ENCODE results near the gene HIRA. TPM values are rescaled to one million over a fixed set of nuclear protein-coding genes. Genes with fewer than 3 reads are reported as not detected.
"Not testable (repeated sequence)": the region's sequence is repeated elsewhere in the genome, so short reads cannot be mapped to it uniquely, and the experiment has no call there.

HIRA gene
- total and polyA plus RNA-seq, 9 of the 15 experiments (the other 6 are each of a cell fraction or from before 2014, with no cell fraction given) = 0.96 to 132 (median 58.4) TPM

DNA sequence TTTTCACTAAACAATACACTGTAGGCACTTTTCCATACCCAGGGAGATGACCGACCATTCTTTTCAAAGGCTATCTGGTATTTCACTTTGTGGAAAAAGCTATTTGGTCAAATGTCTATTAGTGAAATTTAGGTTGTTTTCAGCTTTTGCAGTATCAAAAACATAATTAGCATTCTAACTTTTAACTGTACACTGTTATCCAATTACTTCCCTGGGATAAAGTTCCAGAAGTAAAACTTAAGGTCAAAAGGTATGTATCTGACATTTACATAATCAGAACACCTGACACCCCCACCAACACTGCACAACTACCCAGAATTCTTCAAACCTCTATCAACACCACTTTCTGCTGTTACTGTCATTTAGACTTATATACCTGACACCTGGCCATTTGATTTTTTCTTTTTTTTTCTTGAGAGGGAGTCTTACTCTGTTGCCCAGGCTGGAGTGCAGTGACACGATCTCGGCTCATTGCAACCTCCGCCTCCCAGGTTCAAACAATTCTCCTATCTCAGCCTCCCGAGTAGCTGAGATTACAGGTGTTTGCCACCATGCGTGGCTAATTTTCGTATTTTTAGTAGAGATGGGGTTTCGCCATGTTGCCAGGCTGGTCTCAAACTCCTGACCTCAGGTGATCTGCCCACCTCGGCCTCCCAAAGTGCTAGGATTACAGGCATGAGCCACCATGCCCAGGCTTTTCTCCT is 13.9 kb upstream of the HIRA start:
- intact Hi-C loops (cut with micrococcal nuclease) = loop anchor here (10.0 kb wide), 1 partner anchor 179 kb away; no protein-coding TSS in a partner anchor
- POLR2A ChIA-PET = interaction anchor here (0.6 to 11.7 kb wide), 25 partner anchors 10 to 684 kb away, joined by 3 to 284 read pairs (median 5); partner anchors contain the start of genes CDC45, HIRA, MRPL40 and UFD1
- H3K36me3 ChIP-seq (ENCODE audit: control insufficient read depth, insufficient read depth, low read length) = peaks cover 83% of the 10 kb centered on the region
- BruUV-seq (replicated peaks); H3K9me1 ChIP-seq (ENCODE audit: control insufficient read depth, insufficient read depth, low read length); CTCF ChIA-PET (ENCODE audit: low intra/inter-chr PET ratio); in situ Hi-C loops (cut with MboI); H3K9ac ChIP-seq (ENCODE audit: insufficient read depth in 1 of 2, low read depth in 2 of 2, low read length in 2 of 2); DNase-seq (ENCODE audit: extremely low read depth in 1 of 4, low spot score in 3 of 4); H3K27ac ChIP-seq (ENCODE audit: extremely low read depth, low read depth, low read length); H3K4me3 ChIP-seq; H2AFZ ChIP-seq (ENCODE audit: low read depth, low read length); H3K27me3 ChIP-seq (ENCODE audit: control insufficient read depth in 2 of 2, insufficient read depth in 2 of 2, low read length in 2 of 2); ATAC-seq; H3K4me2 ChIP-seq (ENCODE audit: insufficient read depth, low read length); FAIRE-seq; H3K9me3 ChIP-seq (replicated peaks; ENCODE audit: control insufficient read depth, insufficient read depth, low read depth, low read length): not testable (repeated sequence)
- H3K4me1 ChIP-seq (replicated peaks in 1 of 2; ENCODE audit: control insufficient read depth in 2 of 2, insufficient read depth in 2 of 2, low read length in 2 of 2) = peaks cover 27 to 38% of the 10 kb centered on the region in 2 experiments
- H3K79me2 ChIP-seq (ENCODE audit: control insufficient read depth, insufficient read depth, low read length) = peaks cover 75% of the 10 kb centered on the region
- 87% methylated on average over 9 of the region's 9 CpGs for WGBS (ENCODE audit: insufficient coverage, low coverage, missing lambda C conversion rate)
- peaks cover 28% of the 10 kb centered on the region for H4K20me1 ChIP-seq (replicated peaks; ENCODE audit: control insufficient read depth, insufficient read depth, low read length)
- TF ChIP-seq POLR2H (tag; IDR thresholded peaks at IDR 0.05; ENCODE audit: low read depth) = peak; percentile 29; the same call in 1 of the 2 replicates
- TF ChIP-seq, protein P1, sequence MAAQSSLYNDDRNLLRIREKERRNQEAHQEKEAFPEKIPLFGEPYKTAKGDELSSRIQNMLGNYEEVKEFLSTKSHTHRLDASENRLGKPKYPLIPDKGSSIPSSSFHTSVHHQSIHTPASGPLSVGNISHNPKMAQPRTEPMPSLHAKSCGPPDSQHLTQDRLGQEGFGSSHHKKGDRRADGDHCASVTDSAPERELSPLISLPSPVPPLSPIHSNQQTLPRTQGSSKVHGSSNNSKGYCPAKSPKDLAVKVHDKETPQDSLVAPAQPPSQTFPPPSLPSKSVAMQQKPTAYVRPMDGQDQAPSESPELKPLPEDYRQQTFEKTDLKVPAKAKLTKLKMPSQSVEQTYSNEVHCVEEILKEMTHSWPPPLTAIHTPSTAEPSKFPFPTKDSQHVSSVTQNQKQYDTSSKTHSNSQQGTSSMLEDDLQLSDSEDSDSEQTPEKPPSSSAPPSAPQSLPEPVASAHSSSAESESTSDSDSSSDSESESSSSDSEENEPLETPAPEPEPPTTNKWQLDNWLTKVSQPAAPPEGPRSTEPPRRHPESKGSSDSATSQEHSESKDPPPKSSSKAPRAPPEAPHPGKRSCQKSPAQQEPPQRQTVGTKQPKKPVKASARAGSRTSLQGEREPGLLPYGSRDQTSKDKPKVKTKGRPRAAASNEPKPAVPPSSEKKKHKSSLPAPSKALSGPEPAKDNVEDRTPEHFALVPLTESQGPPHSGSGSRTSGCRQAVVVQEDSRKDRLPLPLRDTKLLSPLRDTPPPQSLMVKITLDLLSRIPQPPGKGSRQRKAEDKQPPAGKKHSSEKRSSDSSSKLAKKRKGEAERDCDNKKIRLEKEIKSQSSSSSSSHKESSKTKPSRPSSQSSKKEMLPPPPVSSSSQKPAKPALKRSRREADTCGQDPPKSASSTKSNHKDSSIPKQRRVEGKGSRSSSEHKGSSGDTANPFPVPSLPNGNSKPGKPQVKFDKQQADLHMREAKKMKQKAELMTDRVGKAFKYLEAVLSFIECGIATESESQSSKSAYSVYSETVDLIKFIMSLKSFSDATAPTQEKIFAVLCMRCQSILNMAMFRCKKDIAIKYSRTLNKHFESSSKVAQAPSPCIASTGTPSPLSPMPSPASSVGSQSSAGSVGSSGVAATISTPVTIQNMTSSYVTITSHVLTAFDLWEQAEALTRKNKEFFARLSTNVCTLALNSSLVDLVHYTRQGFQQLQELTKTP (IDR thresholded peaks at IDR 0.05; ENCODE audit: low read depth in 1 of 2, partially characterized antibody in 2 of 2) = peak in 1 of 2 experiments; percentile 21
- TF ChIP-seq, protein P2, sequence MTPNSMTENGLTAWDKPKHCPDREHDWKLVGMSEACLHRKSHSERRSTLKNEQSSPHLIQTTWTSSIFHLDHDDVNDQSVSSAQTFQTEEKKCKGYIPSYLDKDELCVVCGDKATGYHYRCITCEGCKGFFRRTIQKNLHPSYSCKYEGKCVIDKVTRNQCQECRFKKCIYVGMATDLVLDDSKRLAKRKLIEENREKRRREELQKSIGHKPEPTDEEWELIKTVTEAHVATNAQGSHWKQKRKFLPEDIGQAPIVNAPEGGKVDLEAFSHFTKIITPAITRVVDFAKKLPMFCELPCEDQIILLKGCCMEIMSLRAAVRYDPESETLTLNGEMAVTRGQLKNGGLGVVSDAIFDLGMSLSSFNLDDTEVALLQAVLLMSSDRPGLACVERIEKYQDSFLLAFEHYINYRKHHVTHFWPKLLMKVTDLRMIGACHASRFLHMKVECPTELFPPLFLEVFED (CRISPR knock-in tag; conservative IDR thresholded peaks at IDR 0.05) = peak; percentile 72; the same call in 1 of the 2 replicates
- TF ChIP-seq, protein P3, sequence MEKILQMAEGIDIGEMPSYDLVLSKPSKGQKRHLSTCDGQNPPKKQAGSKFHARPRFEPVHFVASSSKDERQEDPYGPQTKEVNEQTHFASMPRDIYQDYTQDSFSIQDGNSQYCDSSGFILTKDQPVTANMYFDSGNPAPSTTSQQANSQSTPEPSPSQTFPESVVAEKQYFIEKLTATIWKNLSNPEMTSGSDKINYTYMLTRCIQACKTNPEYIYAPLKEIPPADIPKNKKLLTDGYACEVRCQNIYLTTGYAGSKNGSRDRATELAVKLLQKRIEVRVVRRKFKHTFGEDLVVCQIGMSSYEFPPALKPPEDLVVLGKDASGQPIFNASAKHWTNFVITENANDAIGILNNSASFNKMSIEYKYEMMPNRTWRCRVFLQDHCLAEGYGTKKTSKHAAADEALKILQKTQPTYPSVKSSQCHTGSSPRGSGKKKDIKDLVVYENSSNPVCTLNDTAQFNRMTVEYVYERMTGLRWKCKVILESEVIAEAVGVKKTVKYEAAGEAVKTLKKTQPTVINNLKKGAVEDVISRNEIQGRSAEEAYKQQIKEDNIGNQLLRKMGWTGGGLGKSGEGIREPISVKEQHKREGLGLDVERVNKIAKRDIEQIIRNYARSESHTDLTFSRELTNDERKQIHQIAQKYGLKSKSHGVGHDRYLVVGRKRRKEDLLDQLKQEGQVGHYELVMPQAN (IDR thresholded peaks at IDR 0.05; ENCODE audit: borderline replicate concordance) = 0 out of 2 replicates have a peak, but pooled peaks have one; percentile 22
- TF ChIP-seq PHB2 (IDR thresholded peaks at IDR 0.05; ENCODE audit: low read depth) = 0 out of 2 replicates have a peak, but pooled peaks have one; percentile 34
- 0 out of 2 replicates have a peak, but pooled peaks have one; percentile 25 for TF ChIP-seq ZFP30 (CRISPR knock-in tag; IDR thresholded peaks at IDR 0.05; ENCODE audit: borderline replicate concordance)
- TF ChIP-seq RFX7 (CRISPR knock-in tag; IDR thresholded peaks at IDR 0.05) = peak; percentile 33; the same call in 1 of the 2 replicates
- TF ChIP-seq PTTG1 (tag; IDR thresholded peaks at IDR 0.05; ENCODE audit: low read depth) = peak; percentile 21; the same call in 1 of the 2 replicates
- TF ChIP-seq NCOA4 (IDR thresholded peaks at IDR 0.05; ENCODE audit: partially characterized antibody) = peak; percentile 33
- TF ChIP-seq, protein P4, sequence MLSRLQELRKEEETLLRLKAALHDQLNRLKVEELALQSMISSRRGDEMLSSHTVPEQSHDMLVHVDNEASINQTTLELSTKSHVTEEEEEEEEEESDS (CRISPR knock-in tag; IDR thresholded peaks at IDR 0.05) = 0 out of 2 replicates have a peak, but pooled peaks have one; percentile 12
